NT2/D1 (cell line): Measurements from ENCODE around the gene GMDS.

ENCODE experiments used
- SUZ12 ChIP-seq: IDR thresholded peaks from 2 replicates; pipeline ENCODE4 v1.6.1; 2011; ENCODE audit not compliant: insufficient read length, insufficient read depth; ENCODE audit errors: extremely low read depth
- YY1 ChIP-seq: IDR thresholded peaks from 2 replicates; pipeline ENCODE4 v1.6.1; 2011; ENCODE audit not compliant: insufficient read length, insufficient read depth
- ZNF274 ChIP-seq: IDR thresholded peaks from 2 replicates; pipeline ENCODE4 v1.6.1; 2011; ENCODE audit warnings: mild to moderate bottlenecking, low read depth, low read length

DNA sequence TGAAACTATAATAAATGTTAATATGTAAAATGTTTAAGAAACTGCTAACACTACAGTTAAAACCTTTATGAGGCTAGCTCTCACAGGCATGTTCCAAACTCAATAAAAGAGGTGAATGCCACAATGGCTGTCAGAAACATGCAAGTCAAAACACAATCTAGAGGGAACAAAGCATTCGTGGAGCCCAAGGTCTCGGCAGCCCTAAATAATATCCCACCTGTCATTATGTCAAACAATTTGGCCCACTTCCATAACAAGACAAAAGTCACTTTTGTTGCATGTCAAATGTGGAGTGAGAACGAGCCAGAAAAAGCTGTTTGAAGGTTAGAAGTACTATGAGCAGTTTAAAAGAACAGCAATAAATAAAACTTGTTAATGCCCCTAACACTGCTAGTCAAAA lies 181.9 kb downstream of the GMDS start:
- TF ChIP-seq ZNF274 (no peak), YY1 (no peak), SUZ12 (no peak)
